ENCODE results near the gene PRIMPOL. TPM values are rescaled to one million over a fixed set of nuclear protein-coding genes. Genes with fewer than 3 reads are reported as not detected.
"Not testable (repeated sequence)": the region's sequence is repeated elsewhere in the genome, so short reads cannot be mapped to it uniquely, and the experiment has no call there.

The PRIMPOL gene
- total RNA-seq, 1 donor, result 5.9 TPM

DNA sequence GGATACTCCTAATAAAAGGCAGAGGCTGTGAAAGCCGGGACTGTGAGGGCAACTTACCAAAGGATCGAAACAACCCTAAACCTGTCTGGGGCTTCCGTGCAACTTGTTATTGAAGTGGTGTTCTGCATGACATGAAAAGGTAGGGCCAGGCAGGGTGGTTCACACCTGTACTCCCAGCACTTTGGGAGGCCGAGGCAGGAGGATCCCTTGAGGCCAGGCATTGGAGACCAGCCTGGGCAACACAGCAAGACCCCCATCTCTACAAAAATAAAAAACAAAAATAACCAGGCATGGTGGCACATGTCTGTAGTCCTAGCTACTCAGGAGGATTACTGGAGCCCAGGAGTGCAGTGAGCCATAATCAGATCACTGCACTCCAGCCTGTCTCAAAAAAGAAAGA, 12.6 kb upstream of the PRIMPOL start:
- no peak for DNase-seq (ENCODE audit: low read depth in 2 of 3, low spot score in 2 of 3)

DNA sequence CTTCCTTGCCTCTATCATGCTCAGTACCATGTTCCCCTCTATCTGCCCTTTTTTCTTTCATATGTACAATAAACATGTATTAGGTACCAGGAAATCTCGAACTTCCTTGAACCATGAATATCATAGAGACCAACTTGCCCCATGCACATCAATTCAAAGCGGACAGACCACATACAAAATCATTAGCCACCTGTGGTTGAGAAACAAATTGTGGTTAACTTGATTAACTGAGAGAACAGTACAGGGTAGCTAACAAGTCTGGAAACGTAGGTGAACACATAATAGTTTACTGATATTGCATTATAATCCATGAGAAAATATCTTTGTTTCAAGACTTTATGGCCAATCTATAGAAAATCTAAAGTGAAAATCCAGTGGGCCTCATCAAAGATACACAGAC, 8.5 kb upstream of the PRIMPOL start:
- DNase-seq (ENCODE audit: low read depth in 2 of 3, low spot score in 2 of 3), result no peak

DNA sequence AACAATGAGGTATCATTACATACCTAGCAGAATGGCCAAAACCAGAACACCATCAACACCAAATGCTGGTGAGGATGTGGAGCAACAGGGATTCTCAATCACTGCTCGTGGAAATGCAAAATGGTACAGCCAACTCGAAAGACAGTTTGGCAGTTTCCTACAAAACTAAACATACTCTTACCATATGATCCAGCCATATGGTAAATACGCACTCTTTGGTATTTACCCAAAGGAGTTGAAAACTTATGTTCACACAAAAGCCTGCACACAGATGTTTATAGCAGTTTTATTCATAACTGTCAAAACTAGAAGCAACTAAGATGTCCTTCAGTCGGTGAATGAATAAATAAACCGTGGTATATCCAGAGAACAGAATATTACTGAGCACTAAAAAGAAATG, 8.1 kb upstream of the PRIMPOL start:
- no peak for DNase-seq (ENCODE audit: low read depth in 2 of 3, low spot score in 2 of 3)

DNA sequence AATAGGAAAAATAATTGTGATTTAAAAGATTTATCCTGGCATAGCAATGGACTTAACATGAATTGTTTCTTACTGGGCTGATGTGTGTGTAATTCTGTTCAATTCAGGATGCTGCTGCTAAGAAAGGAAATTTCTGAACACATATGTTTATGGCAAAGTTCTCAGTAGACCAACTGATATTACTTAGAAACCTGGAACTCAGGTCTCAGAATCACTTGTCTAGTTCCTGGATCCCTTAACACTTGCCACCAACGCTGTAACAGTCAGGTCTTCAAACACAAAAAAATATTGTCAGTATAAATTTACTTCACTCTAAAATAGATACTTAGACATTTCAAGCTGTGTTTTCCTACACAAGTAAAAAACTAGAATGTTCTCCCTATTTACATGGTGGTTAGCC, 5.8 kb upstream of the PRIMPOL start:
- no peak for DNase-seq (ENCODE audit: low read depth in 2 of 3, low spot score in 2 of 3)

DNA sequence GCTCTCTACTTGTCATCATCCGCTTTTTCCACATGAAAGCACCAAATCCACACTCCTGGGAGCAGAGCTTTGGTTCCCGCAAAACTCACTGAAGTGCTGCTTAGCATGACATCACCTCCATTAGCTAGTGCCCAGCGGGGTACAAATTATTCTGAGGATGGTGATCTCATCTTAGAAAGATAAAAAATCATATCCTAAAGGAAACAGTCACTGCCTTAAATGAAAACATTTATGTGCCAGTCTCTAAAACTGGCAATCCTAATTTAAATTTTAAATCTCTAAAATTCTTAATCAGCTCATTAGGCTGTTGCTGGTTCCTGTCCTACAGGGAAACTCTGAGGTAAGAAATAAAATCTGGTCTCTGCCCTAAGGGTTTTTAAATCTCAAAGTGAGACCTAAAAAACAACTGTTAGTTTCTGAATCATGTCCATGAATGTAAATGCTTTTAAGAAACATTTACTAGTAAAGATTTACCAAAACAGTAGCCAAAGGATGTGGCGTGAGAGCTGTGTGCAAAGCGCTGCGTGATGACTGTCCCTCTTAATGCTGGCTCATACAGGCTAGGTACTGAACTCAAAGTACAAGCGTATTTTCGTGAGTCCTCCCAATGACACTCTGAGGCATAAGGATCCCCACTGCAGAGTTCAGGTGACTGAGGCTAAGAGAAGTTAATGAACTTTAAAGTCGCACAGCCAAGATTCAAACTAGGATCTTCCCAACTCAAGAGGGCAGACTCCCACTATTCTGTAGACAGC, 4.8 kb upstream of the PRIMPOL start:
- no peak for DNase-seq (ENCODE audit: low read depth in 2 of 3, low spot score in 2 of 3)

DNA sequence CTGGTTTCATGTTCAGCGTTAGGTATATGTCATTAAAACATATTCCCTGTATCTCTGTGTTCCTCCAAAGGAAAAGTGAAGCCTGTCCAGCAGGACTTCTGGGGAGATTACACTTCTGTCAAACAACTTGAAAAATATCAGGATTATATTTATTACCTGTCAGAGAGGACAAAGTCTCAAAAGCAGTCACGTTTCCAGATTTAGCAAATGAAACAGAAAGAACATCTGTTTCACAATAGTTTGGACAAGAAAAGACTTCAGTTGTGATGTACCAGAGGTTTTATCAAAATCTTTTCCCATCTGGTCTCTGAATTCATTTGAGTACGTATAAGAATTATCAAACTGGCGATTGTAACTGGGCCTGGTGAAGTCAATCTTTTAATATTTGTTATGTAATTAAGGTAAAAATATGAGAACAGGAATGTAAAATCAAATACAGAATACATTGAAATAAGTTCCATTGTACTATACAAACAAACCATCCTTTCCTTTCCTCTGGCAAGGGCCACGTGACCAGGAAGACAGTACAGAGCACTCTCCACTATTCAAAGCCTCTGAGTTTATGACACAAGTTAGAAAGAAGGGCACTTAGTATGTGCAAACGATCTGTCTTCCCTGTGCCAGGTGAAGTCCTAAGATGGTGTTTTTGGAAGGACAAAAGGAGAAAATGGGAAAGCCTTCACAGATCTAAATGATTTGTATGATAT, 3.5 kb upstream of the PRIMPOL start:
- DNase-seq (ENCODE audit: low read depth in 2 of 3, low spot score in 2 of 3), result no peak

DNA sequence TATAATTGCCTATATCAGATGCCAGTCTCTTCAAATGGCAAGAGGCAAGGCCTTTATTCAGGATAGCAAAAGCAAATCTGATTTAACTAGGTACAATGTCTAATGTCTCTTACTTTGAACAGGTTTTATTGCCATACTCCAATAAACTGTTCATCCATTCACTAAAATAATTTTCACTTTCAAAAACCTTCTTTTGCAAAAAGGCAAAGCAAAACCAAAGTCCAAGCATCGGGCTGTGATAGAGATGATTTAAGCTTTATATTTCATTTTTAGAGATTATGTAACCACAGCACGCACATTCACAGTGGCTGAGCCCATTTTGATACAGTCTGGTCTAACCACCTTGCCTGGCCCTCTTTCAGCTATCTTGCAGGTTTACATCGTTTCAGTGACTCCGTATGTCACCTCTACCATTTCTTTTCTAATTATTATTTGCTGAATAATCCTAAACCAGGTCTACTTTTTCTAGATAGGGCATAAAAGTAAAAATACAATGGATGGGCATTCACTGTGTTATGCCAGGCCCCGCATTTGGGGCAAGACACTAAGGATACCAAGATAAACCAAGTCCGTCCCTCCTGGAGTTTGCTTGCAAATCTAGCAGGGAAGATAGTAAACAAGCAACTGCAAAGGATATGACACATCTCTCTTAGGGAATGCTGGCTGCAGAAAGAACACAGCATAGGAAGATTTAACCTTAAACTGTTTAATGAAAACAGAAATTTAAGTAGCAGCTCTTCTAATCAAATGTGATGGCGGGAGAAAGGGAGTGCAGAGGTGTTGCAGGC, 2.1 kb upstream of the PRIMPOL start:
- DNase-seq (ENCODE audit: low read depth in 2 of 3, low spot score in 2 of 3), result no peak

DNA sequence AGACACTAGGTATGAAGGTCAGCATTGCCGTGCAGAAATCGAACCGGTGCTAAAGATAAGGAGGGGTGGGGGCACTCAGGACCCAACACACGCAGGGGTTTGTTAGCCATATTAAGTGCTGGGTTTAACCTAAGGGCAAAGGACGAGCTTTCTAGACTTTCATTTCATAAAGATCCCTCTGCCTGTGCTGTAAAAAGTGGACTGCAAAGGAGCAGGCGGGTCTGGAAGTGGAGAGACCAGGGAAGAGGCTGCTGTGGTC, 1.6 kb upstream of the PRIMPOL start:
- DNase-seq (ENCODE audit: low read depth in 2 of 3, low spot score in 2 of 3), result no peak

DNA sequence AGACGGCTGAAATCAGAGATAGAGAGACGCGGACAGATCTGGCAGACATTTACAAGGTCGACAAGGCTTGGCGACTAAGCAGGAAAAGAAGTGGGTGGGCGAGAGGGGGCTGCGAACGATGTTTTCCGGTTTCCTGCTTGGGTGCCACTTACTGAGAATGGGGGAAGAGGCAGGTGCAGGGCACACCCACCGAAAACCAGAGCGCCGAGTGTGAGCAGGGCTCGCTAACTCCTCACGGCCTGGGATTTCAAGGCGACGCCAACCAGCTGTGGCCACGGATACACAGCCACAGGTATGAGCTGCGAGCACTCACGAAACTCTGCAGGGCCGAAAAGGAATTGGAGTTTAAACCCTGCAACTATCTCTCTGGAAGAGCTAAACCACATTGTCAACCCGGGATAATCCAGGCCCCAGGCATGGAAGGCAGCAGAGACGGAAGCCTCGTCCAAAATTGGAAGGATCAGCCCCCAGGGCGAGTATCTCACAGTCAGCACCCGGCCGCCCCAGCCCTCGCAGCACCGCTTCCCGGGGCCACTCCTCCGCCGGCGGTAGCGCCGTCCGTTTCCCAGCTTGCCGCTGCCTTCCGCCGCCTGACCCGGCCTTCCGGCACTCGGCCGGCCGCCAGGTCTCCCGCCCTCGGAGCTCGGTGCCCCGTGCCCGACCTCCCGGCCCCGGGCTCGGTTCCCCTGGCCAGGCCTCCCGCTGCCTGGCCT, 1.1 kb upstream of the PRIMPOL start:
- peak; percentile 19 to 43 (median 29) for DNase-seq (ENCODE audit: low read depth in 2 of 3, low spot score in 2 of 3)

DNA sequence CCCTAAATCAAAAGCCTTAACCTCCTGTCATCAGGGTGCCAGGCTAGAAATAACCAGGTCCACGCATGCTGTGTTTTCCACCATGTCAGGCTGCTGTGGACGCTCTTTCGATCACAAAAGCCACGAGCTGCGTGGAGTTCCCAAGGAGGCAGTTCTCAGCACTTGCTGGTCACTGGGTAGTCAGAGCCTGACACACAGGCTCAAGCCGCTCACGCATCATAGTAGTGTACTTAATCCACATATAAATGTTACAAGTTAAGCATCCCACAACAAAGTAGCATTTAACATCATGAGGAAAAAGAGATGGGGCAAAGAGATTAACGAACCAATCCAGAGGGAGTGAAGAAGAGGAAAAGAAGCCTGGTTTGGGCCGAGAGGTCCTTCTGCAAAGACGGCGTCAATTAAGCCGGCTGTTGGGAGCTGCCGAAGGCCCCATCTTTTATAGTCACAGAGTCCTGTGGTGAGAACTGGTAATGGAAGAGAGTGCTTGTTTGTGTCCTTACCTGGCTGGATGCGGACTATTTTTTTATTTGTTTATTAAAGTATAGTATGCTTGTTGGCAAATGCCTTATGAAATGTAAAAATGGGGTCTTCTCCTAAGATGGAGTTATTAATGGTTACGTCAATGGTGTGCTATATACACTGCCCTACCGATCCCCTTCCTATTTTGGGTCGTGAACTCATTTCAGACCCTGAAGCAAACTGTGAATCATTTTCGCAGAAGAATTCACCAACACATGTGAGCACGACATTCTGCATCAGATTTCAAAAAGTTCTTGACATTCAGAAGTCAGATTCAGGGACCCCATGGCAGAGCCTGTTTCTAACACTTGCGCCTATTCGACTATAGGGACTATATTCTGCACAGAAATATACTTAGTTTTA, 675 bp downstream of the PRIMPOL start:
- peak in 1 of 3 donors; percentile 20 for DNase-seq (ENCODE audit: low read depth in 2 of 3, low spot score in 2 of 3)

DNA sequence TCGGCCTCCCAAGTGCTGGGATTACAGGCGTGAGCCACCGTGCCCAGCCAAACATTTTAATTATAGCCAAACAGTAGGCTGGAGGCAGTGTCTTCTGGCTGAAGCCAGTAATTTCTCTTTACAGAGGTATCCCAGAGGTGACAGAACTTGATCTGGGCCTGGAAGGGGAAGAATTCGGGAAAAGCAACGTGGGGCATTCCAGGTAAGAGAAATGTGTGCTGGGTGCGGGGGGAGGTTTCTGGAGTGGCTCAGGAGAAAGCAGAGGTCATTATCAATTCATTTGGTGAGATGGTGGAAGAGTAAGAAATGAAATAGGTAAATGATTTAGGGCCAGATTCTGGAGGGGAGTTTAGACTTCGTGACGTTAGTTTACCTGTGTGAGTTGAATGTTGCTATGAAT, 2.4 kb downstream of the PRIMPOL start:
- DNase-seq (ENCODE audit: low read depth in 2 of 3, low spot score in 2 of 3), result no peak

DNA sequence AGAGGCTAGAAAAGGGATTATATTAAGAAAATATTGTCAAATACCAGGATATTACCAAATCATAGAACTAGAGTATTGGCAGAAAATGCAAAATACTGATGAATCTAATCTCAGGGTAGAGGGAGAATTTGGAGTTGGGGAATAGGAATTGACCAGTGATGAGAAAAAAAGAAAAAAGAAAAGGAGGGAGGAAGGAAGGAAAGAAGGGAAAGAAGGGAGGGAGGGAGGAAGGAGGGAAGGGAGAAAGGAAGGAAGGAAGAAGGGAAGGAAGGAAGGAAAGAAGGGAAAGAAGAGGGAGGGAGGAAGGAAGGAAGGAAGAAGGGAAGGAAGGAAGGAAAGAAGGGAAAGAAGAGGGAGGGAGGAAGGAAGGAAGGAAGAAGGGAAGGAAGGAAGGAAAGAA, 3.1 kb downstream of the PRIMPOL start:
- DNase-seq (ENCODE audit: low read depth in 2 of 3, low spot score in 2 of 3), result not testable (repeated sequence)

DNA sequence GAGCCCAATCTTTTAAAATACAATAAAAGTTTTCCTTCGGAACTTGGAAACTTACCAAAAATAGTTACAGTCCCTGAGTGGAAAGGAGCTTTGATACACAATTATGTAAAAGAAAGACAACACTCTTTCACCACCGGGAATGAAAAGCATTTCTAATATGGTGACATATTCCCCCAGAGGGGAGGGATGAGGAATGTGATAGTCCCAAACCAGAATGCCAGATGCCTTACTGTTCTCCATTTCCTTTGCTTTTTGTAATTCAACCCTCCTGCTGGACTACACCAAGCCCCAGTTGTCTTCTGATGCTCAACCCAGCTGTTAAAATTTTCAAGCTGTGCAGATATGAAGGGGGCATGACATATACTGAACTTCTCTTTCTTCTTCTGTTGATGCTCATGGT, 4.1 kb downstream of the PRIMPOL start:
- no peak for DNase-seq (ENCODE audit: low read depth in 2 of 3, low spot score in 2 of 3)

DNA sequence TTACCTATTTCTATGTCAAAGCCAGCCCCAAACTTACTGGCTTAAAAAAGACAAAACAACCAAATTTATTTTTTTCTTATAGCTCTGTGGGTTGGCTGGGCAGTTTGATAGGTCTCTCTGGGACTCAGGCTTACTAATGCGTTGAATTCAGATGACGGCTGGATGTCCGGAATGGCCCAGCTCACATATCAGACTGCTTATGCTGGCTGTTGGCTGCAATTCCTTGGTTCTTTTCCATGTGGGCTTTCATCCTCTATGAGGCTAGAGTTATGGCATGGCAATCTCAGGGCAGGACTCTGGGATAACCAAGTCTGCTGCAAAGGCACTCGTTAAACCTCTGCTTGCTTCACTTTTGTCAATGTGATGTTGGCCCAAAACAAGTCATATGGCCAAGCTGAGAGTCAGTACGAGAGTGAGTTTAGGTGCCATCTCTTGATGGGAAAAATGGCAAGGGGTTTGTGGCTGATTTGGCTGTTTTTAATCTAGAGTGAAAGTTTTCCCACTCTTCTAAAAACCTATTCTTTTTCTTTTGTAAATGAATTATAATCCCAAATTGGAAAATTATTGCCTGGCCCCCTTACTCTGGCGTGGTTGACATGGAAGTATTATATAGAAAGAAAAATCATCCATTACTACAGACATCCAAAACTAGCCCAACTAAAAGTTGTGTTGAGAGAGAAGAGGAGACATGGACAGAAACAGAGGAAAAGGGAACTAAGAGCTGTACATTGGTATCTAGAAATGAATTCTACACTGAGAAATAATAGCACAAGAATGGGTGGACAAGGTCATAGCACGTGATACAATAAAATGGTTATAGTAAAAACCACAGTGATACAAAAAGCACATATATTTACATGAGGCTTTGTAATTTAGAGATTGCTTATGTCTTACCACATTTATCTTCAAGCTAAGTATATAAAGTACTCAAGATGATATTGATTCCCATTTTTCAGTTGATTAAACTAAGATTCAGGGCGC, 6.6 kb downstream of the PRIMPOL start:
- no peak for DNase-seq (ENCODE audit: low read depth in 2 of 3, low spot score in 2 of 3)

DNA sequence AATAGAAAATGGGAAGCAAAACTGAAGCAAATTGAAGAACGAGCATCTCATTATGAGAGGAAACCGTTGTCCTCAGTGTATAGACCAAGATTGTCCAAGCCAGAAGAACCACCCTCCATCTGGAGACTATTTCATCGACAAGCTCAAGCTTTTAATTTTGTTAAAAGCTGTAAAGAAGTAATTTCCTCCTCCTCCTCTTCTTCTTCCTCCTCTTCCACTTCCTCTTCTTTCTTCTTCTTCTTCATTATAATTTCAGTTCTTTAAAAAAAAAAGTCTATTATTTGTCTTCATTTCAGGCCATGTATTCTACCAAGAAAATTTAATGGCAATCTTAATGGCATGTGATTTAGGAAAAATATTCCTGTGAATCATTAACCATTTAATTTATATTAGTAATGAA, 7.6 kb downstream of the PRIMPOL start:
- no peak for DNase-seq (ENCODE audit: low read depth in 2 of 3, low spot score in 2 of 3)

DNA sequence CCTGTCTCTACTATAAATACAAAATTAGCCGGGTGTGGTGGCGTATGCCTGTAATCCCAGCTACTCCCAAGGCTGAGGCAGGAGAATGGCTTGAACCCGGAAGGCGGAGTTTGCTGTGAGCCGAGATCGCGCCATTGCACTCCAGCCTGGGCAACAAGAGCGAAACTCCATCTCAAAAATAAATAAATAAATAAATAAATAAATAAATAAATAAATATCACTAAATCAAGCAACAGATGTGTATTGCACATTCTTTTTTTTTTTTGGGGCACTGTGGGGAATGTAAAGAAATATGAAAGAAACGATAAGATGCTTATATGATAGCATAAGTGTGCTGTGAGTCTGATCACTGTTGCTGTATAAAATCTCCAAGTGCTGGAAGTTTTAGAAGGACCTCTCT, 8.3 kb downstream of the PRIMPOL start:
- not testable (repeated sequence) for DNase-seq (ENCODE audit: low read depth in 2 of 3, low spot score in 2 of 3)

DNA sequence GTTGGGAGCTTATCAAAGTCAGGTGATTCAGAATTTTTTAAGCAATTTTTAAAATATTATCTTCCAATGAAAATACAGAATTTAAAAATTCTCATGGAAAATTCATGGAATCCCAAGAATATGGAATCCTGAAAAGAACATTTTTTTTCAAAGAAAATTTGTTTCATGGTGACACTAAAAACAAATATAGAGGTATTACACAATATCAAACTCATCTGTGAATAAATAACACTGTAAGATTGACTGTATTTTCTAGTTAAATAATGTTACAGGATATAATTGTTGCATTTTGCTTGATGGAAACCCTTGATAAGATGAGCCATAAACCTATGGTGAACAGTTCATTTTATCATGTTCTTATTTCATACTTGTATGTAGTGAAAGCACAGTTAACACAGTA, 11.4 kb downstream of the PRIMPOL start:
- no peak for DNase-seq (ENCODE audit: low read depth in 2 of 3, low spot score in 2 of 3)

DNA sequence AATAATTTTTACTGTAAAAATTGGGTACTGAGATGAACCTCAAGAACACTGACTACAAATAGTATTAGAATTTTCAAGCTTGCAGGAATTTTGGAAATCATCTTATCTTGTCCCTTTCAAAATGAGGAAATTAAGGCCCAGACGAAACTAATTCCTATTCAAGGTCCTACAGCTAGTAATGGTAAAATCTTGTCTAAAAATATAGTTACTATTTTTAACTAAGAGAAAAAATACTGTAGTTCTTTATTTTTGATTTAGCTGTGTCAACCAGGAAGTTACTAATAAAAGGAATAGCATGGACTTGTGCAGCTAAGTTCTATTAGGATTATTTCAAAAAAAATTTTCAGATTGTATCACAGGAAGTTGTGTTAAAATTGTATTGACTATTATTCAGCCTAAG, 12.7 kb downstream of the PRIMPOL start:
- DNase-seq (ENCODE audit: low read depth in 2 of 3, low spot score in 2 of 3), result no peak

Data from hematopoietic multipotent progenitor cell (in vitro differentiated cells).